Karpas-422 (cell line): ENCODE data around the gene ASB7. TPM values are rescaled to one million over a fixed set of nuclear protein-coding genes. Genes with fewer than 3 reads are reported as not detected.

Experiments used
- DNase-seq: peaks from one replicate; pipeline ENCODE4 v3.0.0-alpha.2; 2015
- H2AFZ ChIP-seq: fragments of 200-600 bp; sonication (generic); 2 replicates; pipeline ENCODE4 v1.6.1; 2014; ENCODE audit warnings: antibody characterized with exemption, low read length, mixed read lengths
- H3K27ac ChIP-seq: fragments of 200-600 bp; sonication (generic); 2 replicates; pipeline ENCODE4 v1.5.1; 2014; ENCODE audit warnings: mild to moderate bottlenecking, low read length, moderate library complexity
- H3K27me3 ChIP-seq: fragments of 200-600 bp; sonication (generic); 2 replicates; pipeline ENCODE4 v1.6.1; 2014; ENCODE audit warnings: low read length, mixed read lengths
- H3K36me3 ChIP-seq: fragments of 200-600 bp; sonication (generic); 2 replicates; pipeline ENCODE4 v1.6.1; 2014; ENCODE audit warnings: low read length, mixed read lengths; ENCODE audit not compliant: insufficient read depth
- H3K4me1 ChIP-seq: fragments of 200-600 bp; sonication (generic); 2 replicates; pipeline ENCODE4 v1.6.1; 2014; ENCODE audit warnings: mild to moderate bottlenecking, low read length, mixed read lengths
- H3K4me2 ChIP-seq: fragments of 200-600 bp; sonication (generic); 2 replicates; pipeline ENCODE4 v1.6.1; 2014; ENCODE audit warnings: low read length, low read depth, mild to moderate bottlenecking; ENCODE audit not compliant: poor library complexity, severe bottlenecking
- H3K4me3 ChIP-seq: fragments of 200-600 bp; sonication (generic); 2 replicates; pipeline ENCODE4 v1.5.1; 2014; ENCODE audit warnings: mild to moderate bottlenecking, antibody characterized with exemption, low read length, mixed read lengths
- H3K79me2 ChIP-seq: fragments of 200-600 bp; sonication (generic); 2 replicates; pipeline ENCODE4 v1.6.1; 2014; ENCODE audit warnings: mild to moderate bottlenecking, low read length, mixed read lengths
- H3K9ac ChIP-seq: fragments of 200-600 bp; sonication (generic); 2 replicates; pipeline ENCODE4 v1.6.0; 2014; ENCODE audit warnings: low read length
- H3K9me2 ChIP-seq: fragments of 200-600 bp; sonication (generic), shearing (Covaris generic); replicated peaks from 2 replicates; pipeline ENCODE4 v1.6.0; 2014; ENCODE audit warnings: mild to moderate bottlenecking, low read length, moderate library complexity; ENCODE audit not compliant: insufficient read depth
- H3K9me3 ChIP-seq: fragments of 300-700, 200-600 bp; sonication (generic); 2 replicates; pipeline ENCODE4 v1.6.1; 2014; ENCODE audit warnings: low read length, mixed read lengths
- H4K20me1 ChIP-seq: fragments of 200-600 bp; sonication (generic); 2 replicates; pipeline ENCODE4 v1.6.1; 2014; ENCODE audit warnings: mild to moderate bottlenecking, antibody characterized with exemption, low read length, low read depth; ENCODE audit not compliant: insufficient read depth
- total RNA-seq: library from RNA; depleted of rRNA; stranded (reverse); fragments of >200 nt; shearing (Covaris generic); gene quantifications from 2 replicates; pipeline ENCODE4 v1.2.3, GENCODE V29; 2014; ENCODE audit warnings: low replicate concordance; rRNA removed

The ASB7 gene, protein sequence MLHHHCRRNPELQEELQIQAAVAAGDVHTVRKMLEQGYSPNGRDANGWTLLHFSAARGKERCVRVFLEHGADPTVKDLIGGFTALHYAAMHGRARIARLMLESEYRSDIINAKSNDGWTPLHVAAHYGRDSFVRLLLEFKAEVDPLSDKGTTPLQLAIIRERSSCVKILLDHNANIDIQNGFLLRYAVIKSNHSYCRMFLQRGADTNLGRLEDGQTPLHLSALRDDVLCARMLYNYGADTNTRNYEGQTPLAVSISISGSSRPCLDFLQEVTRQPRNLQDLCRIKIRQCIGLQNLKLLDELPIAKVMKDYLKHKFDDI
- 10.4 and 23.9 TPM in 2 replicates for total RNA-seq

GRCh38 chr15:100602064-100602822, at the start of gene ASB7, which contains the start of gene LINS1:
Gene ASB7 (plus strand): TSS chr15:100602589. CDS start chr15:100612217, 9,628 bp downstream.
Gene LINS1 (minus strand): TSS chr15:100602184. CDS start chr15:100580842, 21,342 bp downstream.
- peak within 1 kb of the TSS; percentile 92 for H3K9ac ChIP-seq
- peak within 1 kb of the TSS; percentile 86 for H2AFZ ChIP-seq
- H3K27ac ChIP-seq, result peak within 1 kb of the TSS; percentile 62
- H3K4me3 ChIP-seq, result peak within 1 kb of the TSS; percentile 94
- peaks cover 16% of the 10 kb centered on the region; the same call in 1 of the 2 replicates for H3K36me3 ChIP-seq
- H3K4me2 ChIP-seq, result peak within 1 kb of the TSS; percentile 94
- H3K9me2 ChIP-seq, result no peaks in the 10 kb centered on the region
- H3K9me3 ChIP-seq, result no peaks in the 10 kb centered on the region
- H3K79me2 ChIP-seq, result peaks cover 89% of the 10 kb centered on the region
- no peaks in the 10 kb centered on the region for H3K27me3 ChIP-seq
- DNase-seq, result no peak
- no peaks in the 10 kb centered on the region for H4K20me1 ChIP-seq
- H3K4me1 ChIP-seq, result peaks cover 38% of the 10 kb centered on the region

DNA sequence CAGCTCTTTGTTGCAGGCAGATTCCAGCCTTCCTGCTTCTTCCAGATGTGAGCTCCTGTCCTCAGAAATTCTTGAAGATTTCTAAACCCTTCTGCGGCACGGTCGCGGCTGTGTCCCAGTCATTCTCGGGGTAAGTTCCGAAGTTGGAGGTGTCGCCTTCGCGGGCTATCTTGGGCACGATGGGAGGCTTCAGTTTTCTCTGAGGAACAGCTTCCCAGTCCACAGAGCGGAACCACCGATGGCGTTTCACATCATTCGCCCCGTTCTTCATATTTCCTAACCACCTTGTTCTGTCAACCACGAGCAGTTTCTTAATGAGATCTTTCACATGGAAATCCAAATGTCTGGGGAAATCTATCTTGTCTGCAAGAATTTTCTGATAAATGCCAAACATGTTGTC, 48.9 kb upstream of the ASB7 start:
- H3K27ac ChIP-seq, result no peak overlapping the region
- H3K4me2 ChIP-seq, result no peak overlapping the region
- no peaks in the 10 kb centered on the region for H3K36me3 ChIP-seq
- no peaks in the 10 kb centered on the region for H3K9me3 ChIP-seq
- no peaks in the 10 kb centered on the region for H3K4me1 ChIP-seq
- H3K9me2 ChIP-seq, result no peaks in the 10 kb centered on the region
- no peaks in the 10 kb centered on the region for H3K27me3 ChIP-seq
- no peak overlapping the region for H2AFZ ChIP-seq
- DNase-seq, result no peak
- no peak overlapping the region for H3K4me3 ChIP-seq
- no peak overlapping the region for H3K9ac ChIP-seq
- no peaks in the 10 kb centered on the region for H4K20me1 ChIP-seq
- no peaks in the 10 kb centered on the region for H3K79me2 ChIP-seq

DNA sequence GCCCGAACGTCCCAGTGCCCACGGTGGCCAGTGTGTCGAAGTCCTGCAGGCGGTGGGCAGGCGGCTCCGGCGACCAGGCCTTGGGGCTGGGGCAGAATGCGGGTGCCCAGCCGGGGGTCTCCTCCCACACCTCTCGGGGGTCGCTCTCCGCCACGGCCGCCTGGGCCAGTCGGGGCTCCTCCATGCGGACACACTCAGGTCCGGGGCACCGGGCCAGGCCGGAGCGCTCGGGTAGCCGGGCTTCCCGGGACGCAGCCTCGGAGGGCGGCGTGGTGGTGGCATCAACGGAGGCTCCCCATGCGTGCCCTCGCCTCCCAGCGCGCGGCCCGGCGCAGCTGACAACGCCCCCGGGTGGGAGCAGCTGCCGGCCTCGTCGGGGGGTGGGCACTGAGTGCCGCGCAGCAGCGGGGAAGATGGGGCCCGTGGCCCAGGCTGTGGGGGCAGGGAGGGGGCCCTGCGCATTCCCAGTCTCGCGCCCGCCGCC, 43.6 kb upstream of the ASB7 start:
- Histone ChIP-seq H3K4me3 (no peak overlapping the region), H4K20me1 (no peaks in the 10 kb centered on the region), H3K36me3 (no peaks in the 10 kb centered on the region), H3K4me1 (no peaks in the 10 kb centered on the region), H3K79me2 (no peaks in the 10 kb centered on the region), H3K9ac (no peak overlapping the region), H3K27me3 (no peaks in the 10 kb centered on the region), H3K9me3 (no peaks in the 10 kb centered on the region), H3K4me2 (no peak overlapping the region), H3K27ac (no peak overlapping the region), H2AFZ (no peak overlapping the region), H3K9me2 (no peaks in the 10 kb centered on the region)
- DNase-seq, result no peak

GRCh38 chr15:100559330-100559729, 43.1 kb upstream of the ASB7 start:
- DNase-seq, result no peak
- no peak overlapping the region for H3K27ac ChIP-seq
- no peaks in the 10 kb centered on the region for H3K9me3 ChIP-seq
- no peaks in the 10 kb centered on the region for H3K79me2 ChIP-seq
- H3K27me3 ChIP-seq, result no peaks in the 10 kb centered on the region
- no peaks in the 10 kb centered on the region for H4K20me1 ChIP-seq
- no peak overlapping the region for H3K4me3 ChIP-seq
- H3K36me3 ChIP-seq, result no peaks in the 10 kb centered on the region
- H3K4me2 ChIP-seq, result no peak overlapping the region
- no peak overlapping the region for H2AFZ ChIP-seq
- no peaks in the 10 kb centered on the region for H3K4me1 ChIP-seq
- H3K9ac ChIP-seq, result no peak overlapping the region
- H3K9me2 ChIP-seq, result no peaks in the 10 kb centered on the region

DNA sequence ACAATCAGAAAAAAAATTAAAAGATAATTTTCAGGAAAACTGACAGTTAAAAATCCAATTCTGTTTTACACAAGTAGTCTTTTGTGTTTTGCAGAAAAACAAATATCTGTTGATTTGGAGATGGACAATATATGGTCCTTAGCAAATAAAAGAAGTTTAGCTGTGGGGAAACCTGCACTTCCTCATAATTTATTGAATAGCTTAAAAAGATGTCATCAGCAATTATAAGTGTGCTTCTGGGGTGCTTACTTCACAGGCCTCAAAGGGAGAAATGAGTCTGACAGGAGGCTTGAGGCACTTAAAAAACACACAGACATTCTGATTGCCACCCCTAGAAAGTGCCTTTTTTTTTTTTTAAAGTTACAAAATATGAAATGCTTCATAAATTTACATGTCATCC, 42.1 kb upstream of the ASB7 start:
- no peaks in the 10 kb centered on the region for H3K4me1 ChIP-seq
- no peak overlapping the region for H2AFZ ChIP-seq
- H3K9me3 ChIP-seq, result no peaks in the 10 kb centered on the region
- H3K27ac ChIP-seq, result no peak overlapping the region
- H3K4me3 ChIP-seq, result no peak overlapping the region
- no peak overlapping the region for H3K4me2 ChIP-seq
- H3K79me2 ChIP-seq, result no peaks in the 10 kb centered on the region
- H3K9me2 ChIP-seq, result no peaks in the 10 kb centered on the region
- no peaks in the 10 kb centered on the region for H3K27me3 ChIP-seq
- no peaks in the 10 kb centered on the region for H4K20me1 ChIP-seq
- no peak overlapping the region for H3K9ac ChIP-seq
- DNase-seq, result peak; percentile 34
- H3K36me3 ChIP-seq, result no peaks in the 10 kb centered on the region

GRCh38 chr15:100565591-100565990, 36.8 kb upstream of the ASB7 start:
- Histone ChIP-seq H4K20me1 (no peaks in the 10 kb centered on the region), H3K27me3 (no peaks in the 10 kb centered on the region), H3K4me3 (no peak overlapping the region), H3K36me3 (no peaks in the 10 kb centered on the region), H2AFZ (no peak overlapping the region), H3K9me2 (no peaks in the 10 kb centered on the region), H3K9ac (no peak overlapping the region), H3K79me2 (no peaks in the 10 kb centered on the region), H3K4me2 (no peak overlapping the region), H3K4me1 (no peaks in the 10 kb centered on the region), H3K27ac (no peak overlapping the region), H3K9me3 (no peaks in the 10 kb centered on the region)
- no peak for DNase-seq

GRCh38 chr15:100566850-100567628, 35.4 kb upstream of the ASB7 start:
- H3K9me2 ChIP-seq, result no peaks in the 10 kb centered on the region

More at GRCh38 chr15:100566850-100567628, 35.4 kb upstream of the ASB7 start:
- H3K9ac ChIP-seq, result no peak overlapping the region
- H3K27ac ChIP-seq, result no peak overlapping the region
- no peaks in the 10 kb centered on the region for H3K27me3 ChIP-seq
- H3K36me3 ChIP-seq, result peaks cover 8% of the 10 kb centered on the region; the same call in 1 of the 2 replicates
- no peaks in the 10 kb centered on the region for H3K4me1 ChIP-seq
- H3K79me2 ChIP-seq, result no peaks in the 10 kb centered on the region
- H3K4me3 ChIP-seq, result no peak overlapping the region
- no peaks in the 10 kb centered on the region for H4K20me1 ChIP-seq
- H3K4me2 ChIP-seq, result no peak overlapping the region
- no peaks in the 10 kb centered on the region for H3K9me3 ChIP-seq
- H2AFZ ChIP-seq, result no peak overlapping the region
- peak; percentile 29 for DNase-seq
